ENCODE measurements around the gene CWF19L2.
"Not testable (repeated sequence)": the region's sequence is repeated elsewhere in the genome, so short reads cannot be mapped to it uniquely, and the experiment has no call there.

The CWF19L2 gene

DNA sequence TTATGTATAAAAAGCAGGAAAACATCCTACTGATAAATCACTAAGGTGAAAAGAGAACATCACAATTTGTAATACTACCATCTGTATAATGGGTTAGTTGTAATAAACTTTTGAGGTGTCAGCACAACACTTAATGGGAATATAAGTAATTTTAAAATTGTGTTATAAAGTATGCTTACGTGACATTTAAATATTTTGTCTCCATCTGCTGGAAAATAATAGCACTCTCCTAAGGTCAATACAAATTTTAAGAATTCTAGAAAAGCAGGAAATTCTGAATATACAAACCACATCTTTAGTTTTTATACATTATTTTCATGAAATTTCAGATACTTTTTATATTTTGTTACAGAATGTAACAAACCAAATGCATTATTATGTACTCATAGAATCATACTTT, 19.5 kb downstream of the CWF19L2 start:
- DNase-seq (ENCODE audit: low read depth in 2 of 2) = no peak

DNA sequence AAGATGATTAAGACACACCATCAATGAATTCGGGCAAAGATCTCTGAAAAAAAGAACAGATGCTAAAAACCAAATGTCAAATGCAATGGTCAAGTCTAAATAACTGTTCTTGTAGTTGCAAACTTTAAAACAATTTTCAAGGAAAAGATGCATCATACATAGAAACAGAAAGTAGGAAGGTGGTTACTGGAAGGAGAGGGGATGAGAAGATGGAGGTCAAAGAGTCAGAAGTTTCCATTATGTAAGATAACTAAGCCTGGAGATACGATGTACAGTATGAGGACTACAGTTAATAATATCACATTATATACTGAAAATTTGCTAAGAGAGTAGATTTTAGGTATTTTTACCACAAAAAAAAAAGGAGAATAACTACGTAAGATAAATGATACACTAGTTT, 27.1 kb downstream of the CWF19L2 start:
- DNase-seq (ENCODE audit: low read depth in 2 of 2) = no peak

DNA sequence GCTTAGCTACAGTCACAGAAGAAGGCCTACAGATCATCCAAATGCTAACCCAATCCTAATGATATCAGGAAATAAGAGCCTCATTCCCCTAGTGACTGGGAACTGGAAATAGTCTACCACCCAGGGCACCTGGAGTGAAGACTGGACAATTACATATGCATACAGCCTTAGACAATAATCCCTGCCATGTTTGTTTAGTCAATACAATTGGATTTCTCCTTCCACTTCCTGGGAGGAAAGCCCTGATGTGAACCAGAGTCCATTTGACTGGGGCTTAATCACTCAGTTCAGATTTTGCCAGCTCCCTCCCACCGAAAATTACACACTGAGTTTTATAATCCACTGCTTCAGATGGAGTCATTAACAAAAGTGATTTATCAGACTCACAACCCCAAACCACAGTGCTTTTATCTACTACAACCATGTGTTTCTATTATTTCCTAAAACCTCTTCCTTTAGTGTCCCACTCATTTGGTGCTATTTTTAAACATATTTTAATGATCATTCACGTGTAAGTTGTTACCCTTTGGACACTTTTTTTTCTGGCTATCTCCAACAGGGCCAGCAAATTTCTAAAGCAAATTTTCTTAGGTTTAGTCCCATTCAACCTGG, 29.9 kb downstream of the CWF19L2 start:
- no peak for DNase-seq (ENCODE audit: low read depth in 2 of 2)

DNA sequence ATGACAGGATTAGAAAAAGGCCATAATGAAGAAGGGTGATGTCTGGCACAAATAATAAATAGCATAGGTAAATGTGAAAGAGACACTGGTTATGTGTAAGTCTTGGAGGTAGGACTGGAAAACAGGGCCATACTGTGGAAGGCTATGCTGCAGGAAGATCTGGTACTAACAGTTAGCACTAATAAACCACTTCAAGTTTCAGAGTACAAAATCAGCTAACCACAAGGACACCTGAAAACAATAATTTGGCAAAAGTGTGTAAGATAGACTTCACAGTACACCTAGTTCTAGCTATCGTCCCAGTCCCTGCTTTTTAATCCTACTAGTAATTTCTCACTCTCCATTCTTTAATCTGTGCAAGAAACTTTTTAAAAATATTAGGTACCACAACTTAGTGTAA, 44.3 kb downstream of the CWF19L2 start:
- no peak for DNase-seq (ENCODE audit: low read depth in 2 of 2)

DNA sequence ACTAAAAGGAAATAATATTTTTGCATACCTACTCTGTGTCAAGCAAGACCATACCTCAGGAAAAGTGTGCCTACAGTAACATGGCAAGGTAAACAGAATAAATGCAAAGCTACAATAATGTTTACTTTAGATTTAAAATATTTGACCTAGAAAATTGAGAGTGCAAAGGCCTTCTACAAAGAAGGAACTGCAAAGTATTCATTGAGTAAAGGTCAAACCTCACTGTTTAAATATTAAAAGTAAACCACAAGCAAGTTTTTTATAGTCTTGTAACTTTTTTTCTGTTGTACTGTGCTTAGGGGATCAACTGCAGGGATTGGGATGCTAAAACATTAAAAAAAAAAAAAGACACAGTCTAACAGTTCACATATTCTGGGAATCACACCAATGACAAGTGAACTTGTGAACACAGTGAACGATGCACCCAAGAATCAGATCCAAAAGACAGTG, 48.8 kb downstream of the CWF19L2 start:
- no peak for DNase-seq (ENCODE audit: low read depth in 2 of 2)

DNA sequence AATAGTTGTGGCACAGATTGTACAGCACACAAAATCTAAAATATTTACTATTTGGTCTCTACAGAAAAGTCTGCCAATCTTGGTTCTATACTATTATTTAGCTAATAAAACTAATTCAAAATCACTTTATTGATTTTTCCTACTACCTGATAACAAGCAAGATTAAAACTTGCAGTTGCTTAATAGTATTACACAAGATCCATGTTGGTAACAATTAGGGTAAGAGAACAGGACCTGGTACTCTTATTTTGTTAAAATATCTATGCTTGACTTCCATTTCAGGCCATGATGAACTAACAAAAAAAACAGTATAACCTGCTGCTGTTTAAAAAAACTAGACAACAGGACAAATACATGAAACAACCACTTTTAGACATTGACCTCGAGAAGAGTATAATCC, 52.4 kb downstream of the CWF19L2 start:
- DNase-seq (ENCODE audit: low read depth in 2 of 2) = no peak

DNA sequence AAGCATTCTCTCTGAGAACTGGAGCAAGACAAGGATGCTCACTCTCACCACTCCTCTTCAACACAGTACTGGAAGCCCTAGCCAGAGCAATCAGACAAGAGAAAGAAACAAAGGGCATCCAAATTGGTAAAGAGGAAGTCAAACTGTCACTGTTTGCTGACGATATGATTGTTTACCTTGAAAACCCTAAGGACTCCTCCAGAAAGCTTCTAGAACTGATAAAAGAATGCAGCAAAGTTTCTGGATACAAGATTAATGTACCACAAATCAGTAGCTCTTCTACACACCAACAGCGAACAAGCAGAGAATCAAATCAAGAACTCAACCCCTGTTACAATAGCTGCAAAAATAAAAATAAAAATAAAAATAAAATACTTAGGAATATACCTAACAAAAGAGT, 56.5 kb downstream of the CWF19L2 start:
- DNase-seq (ENCODE audit: low read depth in 2 of 2) = not testable (repeated sequence)

DNA sequence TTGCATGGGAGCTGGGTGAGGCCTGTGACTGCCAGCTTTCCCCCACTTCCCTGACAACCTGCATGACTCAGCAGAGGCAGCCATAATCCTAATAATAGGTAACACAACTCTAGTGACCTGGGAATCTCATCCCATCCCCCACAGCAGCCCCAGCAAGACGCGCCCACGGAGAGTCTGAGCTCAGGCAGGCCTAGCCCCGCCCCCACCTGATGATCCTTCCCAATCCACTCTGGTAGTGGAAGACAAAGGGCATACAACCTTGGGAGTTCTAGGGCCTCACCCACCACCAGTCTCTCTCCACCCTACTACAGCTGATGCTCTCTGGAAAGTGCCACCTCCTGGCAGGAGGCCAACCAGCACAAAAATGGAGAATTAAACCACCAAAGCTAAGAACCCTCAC, 60.3 kb downstream of the CWF19L2 start:
- DNase-seq (ENCODE audit: low read depth in 2 of 2) = no peak

DNA sequence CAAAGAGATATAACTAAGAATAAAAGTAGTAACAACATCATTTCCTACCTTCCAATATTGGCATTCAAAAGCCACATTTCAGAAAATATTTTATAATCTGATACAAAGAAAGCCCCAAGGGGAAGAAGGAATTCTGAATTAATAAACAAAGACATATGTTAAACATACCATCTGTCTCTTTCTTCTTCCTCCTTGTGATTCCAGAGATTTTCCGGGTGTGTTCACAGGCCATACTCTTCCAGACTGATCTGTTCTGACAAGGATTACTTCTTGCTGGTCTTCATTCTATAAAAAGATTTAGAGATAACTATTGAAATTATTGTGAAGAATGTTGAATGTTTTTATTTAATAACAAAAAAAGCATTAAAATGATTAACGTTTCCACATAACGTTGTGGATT, 65.0 kb downstream of the CWF19L2 start:
- DNase-seq (ENCODE audit: low read depth in 2 of 2) = no peak

DNA sequence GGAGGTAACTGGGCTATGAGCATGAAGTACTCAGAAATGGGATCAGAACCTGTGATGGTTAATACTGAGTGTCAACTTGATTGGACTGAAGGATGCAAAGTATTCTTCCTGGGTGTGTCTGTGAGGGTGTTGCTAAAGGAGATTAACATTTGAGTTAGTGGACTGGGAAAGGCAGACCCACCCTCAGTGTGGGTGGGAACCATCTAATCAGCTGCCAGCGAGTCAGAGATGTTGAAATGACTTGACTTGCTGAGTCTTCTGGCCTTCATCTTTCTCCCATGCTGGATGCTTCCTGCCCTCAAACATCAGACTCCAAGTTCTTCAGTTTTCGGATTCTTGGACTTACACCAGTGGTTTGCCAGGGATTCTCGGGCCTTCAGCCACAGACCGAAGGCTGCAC, 66.9 kb downstream of the CWF19L2 start:
- not testable (repeated sequence) for DNase-seq (ENCODE audit: low read depth in 2 of 2)

DNA sequence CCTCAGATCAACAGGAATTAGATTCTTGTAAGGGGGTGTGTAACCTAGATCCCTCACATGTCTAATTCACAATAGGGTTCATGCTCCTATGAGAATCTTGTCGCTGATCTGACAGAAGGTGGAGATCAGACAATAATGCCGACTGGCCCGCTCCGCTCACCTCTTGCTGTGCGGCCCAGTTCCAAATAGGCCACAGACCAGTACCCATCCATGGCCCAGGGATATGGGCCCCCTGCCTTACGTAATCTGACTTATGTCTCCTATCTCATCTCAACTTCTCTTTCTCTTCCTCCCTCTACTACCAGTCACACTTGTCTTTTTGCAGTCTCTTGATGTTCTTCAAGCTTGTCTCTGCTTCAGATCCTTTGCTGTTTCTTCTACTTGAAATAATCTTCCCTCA, 70.0 kb downstream of the CWF19L2 start:
- no peak for DNase-seq (ENCODE audit: low read depth in 2 of 2)

DNA sequence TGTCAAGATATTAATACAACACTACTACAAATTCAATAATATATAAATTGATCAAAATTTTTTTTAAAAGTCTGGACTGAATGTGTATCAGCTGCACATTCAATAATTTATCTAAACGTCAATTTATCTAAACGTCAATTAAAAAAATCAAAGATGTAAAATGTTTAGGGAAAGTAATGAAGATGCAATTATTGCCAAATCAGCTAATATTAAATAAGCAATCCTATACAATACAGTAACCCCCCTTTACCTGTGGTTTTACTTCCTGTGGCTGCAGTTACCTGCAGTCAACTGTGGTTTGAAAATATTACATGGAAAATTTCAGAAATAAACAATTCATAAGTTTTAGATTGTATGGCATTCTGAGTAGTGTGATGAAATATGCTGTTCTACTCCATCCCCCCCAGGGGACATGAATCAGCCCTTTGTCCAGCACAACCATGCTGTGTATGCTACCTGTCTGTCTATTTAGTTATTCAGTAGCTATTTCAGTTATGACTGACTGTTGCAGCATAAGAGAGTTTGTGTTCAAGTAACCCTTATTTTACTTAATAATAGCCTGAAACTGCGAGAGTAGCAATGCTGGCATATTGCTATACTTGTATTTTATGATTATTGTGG, 72.2 kb downstream of the CWF19L2 start:
- DNase-seq (ENCODE audit: low read depth in 2 of 2) = no peak

DNA sequence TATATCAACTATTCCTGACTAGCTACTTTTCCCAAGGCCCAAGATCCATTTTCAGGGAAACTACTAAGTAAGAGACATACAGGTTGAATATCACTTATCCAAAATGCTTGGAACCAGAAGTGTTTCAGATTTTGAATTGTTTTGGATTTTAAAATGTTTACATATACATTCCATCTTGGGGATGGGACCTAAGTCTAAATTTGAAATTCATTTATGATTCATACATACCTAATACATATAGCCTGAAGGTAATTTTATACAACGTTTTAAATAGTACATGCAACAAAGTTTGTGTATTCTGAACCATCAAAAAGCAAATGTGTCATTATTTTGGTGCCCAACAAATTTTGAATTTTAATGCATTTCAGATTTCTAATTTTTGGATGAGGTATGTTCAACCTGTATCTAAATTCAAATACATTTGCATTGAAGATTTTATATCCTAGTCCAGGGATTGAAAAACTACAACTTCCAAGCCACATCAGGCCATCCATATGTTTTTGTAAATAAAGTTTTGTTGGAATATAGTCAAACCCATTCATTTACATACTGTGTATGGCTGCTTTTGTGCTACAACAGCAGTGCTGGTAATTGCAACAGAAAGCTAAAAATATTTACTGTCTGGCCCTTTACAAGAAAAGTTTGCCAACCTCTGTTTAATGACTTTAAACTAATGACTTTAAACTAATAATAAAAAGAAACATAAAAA, 73.3 kb downstream of the CWF19L2 start:
- no peak for DNase-seq (ENCODE audit: low read depth in 2 of 2)

DNA sequence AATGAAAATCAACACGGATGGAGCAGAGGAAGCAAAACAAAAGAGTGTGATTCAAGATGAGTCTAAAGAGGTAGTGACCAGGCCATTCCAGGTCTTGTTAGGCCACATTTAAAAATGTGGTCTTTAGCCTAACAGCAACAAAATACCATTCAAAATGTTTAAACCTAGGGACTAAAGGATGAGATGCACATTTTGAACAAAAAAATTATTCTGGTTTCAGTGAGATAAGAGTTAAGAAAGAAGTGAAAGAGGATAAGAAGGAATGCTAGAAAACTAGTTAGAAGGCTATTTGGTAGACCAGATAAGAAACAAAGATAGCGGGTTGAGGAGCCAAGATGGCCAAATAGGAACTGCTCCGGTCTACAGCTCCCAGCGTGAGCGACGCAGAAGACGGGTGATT, 85.2 kb downstream of the CWF19L2 start:
- no peak for DNase-seq (ENCODE audit: low read depth in 2 of 2)

DNA sequence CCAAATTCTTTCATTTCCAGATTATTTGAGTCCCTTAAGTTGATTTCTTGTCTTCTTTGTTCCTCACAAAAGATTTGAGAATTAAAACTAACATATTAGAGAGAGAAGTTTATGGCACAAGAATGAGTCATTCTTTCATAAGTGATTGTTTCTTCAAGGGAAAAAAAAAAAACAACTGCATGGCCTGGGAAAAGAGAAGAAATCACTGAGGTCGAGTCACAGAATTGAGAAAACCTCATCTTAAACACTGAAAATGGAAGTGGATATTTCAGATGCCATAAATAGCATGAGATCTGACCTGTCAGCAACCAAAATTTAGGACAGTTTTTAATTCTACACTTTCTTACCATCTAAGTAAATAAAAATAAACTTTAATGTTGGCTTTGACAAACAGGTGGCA, 87.2 kb downstream of the CWF19L2 start:
- no peak for DNase-seq (ENCODE audit: low read depth in 2 of 2)

DNA sequence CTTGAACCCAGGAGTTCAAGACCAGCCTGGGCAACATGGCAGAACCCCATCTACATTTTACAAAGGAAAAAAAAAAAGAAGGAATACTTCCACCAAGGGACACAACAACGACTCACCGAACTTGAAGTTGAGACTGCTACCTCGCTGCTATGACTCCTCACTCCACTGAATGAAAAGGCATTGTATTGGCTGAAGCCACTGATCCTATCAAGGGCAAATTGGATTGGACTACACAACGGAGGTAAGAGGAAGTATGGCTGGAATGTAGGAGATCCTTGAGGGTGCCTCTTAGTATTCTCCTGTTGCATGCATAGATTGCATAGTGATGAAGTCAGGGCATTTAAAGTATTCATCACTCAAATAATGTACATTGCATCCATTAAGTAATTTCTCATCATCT, 97.9 kb downstream of the CWF19L2 start:
- no peak for DNase-seq (ENCODE audit: low read depth in 2 of 2)

DNA sequence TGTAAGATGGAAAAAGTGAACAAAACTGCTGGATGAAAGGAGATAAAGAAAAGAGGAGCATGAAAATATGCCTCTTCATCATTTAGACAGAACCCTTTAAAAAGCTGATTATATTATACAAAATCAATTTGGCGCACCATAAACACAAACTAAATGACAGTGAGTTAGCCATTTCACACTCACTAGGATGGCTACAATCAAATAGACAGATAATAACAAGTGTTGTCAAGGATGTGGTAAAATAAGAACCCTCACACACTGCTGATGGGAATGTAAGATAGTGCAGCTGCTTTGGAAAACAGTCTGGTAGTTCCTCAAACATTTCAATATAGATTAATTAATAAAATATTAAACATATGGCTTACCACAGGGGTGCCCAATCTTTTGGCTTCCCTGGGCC, 99.7 kb downstream of the CWF19L2 start:
- DNase-seq (ENCODE audit: low read depth in 2 of 2) = no peak

DNA sequence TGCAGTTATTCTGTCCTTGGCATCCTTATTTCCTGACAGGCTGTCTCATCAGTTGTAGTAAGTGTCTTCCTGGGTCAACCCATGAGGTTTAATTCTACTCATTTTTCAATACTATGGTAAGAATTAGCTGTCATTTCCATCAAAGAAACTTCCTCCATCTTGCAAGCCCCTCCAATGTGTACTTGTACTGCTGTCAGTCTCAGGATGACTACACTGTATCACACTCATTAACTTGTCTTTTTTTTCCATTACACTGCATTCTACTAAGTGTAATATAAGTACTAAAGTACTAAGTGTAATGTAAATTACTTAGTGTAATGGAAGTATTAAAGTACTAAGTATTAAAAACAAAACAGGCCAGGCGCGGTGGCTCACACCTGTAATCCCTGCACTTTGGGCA, 102.8 kb downstream of the CWF19L2 start:
- DNase-seq (ENCODE audit: low read depth in 2 of 2) = no peak

DNA sequence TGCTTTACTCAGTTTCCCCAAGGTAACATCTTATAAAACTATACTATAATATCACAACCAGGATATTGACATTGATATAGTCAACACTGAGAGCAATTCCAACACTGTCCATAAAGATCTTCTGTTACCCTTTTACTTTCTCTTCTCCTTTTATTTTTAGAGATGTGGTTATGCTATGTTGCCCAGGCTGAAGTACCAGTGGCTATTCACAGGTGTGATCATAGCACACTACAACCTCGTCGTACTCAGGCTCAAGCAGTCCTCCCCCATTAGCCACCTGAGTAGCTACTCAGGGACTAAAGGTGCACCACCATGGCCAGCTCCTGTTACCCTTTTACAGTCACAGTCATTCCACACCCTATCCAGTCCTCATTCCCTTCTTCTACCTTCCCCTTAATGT, 119.7 kb downstream of the CWF19L2 start:
- DNase-seq (ENCODE audit: low read depth in 2 of 2) = no peak

DNA sequence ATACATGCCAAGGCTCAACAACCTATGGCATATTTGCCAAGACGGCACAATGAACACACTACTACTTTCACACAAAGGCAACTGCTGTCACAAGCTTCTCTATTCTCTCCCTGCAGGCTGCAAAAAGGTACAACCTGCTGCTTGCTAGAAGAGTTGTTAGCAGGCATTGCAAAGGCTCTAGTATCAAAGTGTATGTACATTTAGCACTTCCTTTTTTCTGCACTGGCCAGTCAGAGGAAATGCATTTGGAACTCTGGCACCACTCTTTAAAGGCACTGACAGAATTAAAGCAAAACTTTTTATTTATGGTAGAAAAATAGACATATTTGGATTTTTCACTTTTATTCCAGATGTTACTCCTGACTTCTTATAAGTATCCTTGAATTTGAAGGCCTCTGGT, 125.9 kb downstream of the CWF19L2 start:
- DNase-seq (ENCODE audit: low read depth in 2 of 2) = no peak

DNA sequence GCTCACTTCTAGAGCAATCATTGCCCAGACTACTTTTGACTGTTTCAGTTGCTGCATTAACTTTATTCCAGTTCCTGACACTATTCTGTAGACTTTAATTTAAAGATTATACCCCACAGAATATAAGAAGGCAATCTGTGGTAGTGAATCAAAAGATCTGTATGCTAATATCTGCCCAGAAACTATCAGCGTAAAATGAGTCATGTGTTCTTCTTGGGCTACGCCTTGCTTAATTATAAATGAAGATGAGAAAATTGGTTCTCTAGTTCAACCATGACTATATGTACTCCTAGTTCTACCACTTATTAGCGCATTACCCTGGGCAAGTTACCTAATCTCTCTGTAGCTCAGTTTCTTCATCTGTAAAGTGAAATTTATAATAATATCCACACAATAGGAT, 128.5 kb downstream of the CWF19L2 start:
- DNase-seq (ENCODE audit: low read depth in 2 of 2) = no peak

DNA sequence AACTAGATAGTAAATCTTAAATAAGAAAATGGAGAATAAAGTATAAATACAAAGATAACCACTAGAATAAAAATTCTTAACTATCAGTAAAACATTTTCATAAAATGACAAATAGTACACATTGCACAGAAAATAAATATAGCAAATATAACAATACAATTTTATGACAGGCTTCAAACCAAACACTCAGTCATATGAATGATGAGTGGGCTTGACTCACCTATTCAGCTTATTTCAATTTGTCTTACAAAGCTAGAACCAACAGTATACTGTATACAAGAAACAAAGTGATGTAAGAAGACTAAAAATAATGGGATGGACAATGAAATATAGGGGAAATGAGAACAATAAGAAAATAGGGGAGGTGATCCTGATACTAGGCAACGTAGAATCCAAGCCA, 141.2 kb downstream of the CWF19L2 start:
- no peak for DNase-seq (ENCODE audit: low read depth in 2 of 2)

DNA sequence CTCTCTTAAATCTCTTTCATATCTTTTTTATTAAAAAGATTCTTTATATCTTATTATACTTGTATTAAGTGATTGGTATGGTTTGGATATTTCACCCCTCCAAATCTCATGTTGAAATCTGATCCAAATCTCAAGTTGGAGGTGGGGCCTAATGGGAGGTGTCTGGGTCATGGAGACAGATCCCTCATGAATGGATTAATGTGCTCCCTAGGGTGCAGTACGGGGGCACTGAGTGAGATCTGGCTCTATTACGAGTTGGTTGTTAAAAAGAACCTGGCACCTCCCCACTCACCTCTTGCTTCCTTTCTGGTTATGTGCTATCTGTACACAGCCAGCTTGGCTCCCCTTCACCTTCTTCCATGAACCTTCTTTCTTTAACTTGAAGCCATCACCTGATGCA, 149.6 kb downstream of the CWF19L2 start:
- DNase-seq (ENCODE audit: low read depth in 2 of 2) = no peak

Data from stimulated activated CD8-positive, alpha-beta memory T cell treated with anti-CD3 and anti-CD28 coated beads, Interleukin-15, amount 100 ng/mL, for 48 hours (primary cell).